K562 (cell line): ENCODE measurements around the gene SOWAHD.

ENCODE experiments used
- CBFB ChIP-seq: sonication (generic); formaldehyde crosslinking; IDR thresholded peaks from 2 replicates; pipeline ENCODE4 v1.4.0; 2020; ENCODE audit warnings: mild to moderate bottlenecking, missing genetic modification reagents
- EZH2 ChIP-seq: IDR thresholded peaks from 2 replicates; pipeline ENCODE4 v1.6.1; 2012; ENCODE audit warnings: low read depth, mild to moderate bottlenecking, inconsistent platforms, low read length, borderline replicate concordance
- FOXK1 ChIP-seq: sonication (generic); formaldehyde crosslinking; IDR thresholded peaks from 2 replicates; pipeline ENCODE4 v1.8.0; 2022; ENCODE audit warnings: missing genetic modification reagents, mild to moderate bottlenecking, borderline replicate concordance
- JUN ChIP-seq, 2 experiments: sonication (generic) in 1 of 2; formaldehyde crosslinking in 1 of 2; IDR thresholded peaks; 2 replicates each; pipeline versions ENCODE4 v1.6.1 to v1.8.0; 2012 to 2022; ENCODE audit warnings: borderline replicate concordance in 2 of 2, mild to moderate bottlenecking in 2 of 2, improper control_type of control experiment in 1 of 2, low read depth in 1 of 2, low read length in 1 of 2, missing genetic modification reagents in 1 of 2
- LEF1 ChIP-seq: fragments of 450-650 bp; IDR thresholded peaks from 2 replicates; pipeline ENCODE4 v1.6.1; 2016; ENCODE audit warnings: mild to moderate bottlenecking
- NR3C1 ChIP-seq: sonication (generic); formaldehyde crosslinking; IDR thresholded peaks from 2 replicates; pipeline ENCODE4 v1.8.1; 2022; ENCODE audit warnings: missing genetic modification reagents
- REST ChIP-seq, 2 experiments: fragments of 450-650 bp; formaldehyde crosslinking in 1 of 2; IDR thresholded peaks; 2 replicates each; pipeline versions ENCODE4 v1.4.0 to v1.6.1; 2014 to 2020; ENCODE audit warnings: mild to moderate bottlenecking in 2 of 2, borderline replicate concordance in 1 of 2, low read depth in 1 of 2
- SMC3 ChIP-seq: conservative IDR thresholded peaks from 2 replicates; pipeline ENCODE4 v1.6.1; 2011; ENCODE audit warnings: low read depth, low read length, improper control_type of control experiment; ENCODE audit not compliant: insufficient read depth
- TF ChIP-seq, protein P1 (sequence below), 3 experiments: IDR thresholded peaks in 2 of 3; conservative IDR thresholded peaks in 1 of 3; 2 replicates each; pipeline ENCODE4 v1.5.1; 2011 to 2012; ENCODE audit warnings: low read length in 3 of 3, mild to moderate bottlenecking in 3 of 3, control low read depth in 2 of 3, improper control_type of control experiment in 1 of 3, inconsistent platforms in 1 of 3, low read depth in 1 of 3, mixed read lengths in 1 of 3, moderate library complexity in 1 of 3; ENCODE audit not compliant: insufficient read depth in 2 of 3
- TF ChIP-seq, protein P2 (sequence below): fragments of 450-650 bp; IDR thresholded peaks from 2 replicates; pipeline ENCODE4 v1.7.1; 2018; ENCODE audit warnings: mild to moderate bottlenecking, low read depth; ENCODE audit not compliant: partially characterized antibody

- no peak for TF ChIP-seq SMC3
- TF ChIP-seq, protein P1, sequence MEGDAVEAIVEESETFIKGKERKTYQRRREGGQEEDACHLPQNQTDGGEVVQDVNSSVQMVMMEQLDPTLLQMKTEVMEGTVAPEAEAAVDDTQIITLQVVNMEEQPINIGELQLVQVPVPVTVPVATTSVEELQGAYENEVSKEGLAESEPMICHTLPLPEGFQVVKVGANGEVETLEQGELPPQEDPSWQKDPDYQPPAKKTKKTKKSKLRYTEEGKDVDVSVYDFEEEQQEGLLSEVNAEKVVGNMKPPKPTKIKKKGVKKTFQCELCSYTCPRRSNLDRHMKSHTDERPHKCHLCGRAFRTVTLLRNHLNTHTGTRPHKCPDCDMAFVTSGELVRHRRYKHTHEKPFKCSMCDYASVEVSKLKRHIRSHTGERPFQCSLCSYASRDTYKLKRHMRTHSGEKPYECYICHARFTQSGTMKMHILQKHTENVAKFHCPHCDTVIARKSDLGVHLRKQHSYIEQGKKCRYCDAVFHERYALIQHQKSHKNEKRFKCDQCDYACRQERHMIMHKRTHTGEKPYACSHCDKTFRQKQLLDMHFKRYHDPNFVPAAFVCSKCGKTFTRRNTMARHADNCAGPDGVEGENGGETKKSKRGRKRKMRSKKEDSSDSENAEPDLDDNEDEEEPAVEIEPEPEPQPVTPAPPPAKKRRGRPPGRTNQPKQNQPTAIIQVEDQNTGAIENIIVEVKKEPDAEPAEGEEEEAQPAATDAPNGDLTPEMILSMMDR (IDR thresholded peaks at IDR 0.05 in 2 of 3, conservative IDR thresholded peaks at IDR 0.05 in 1 of 3; ENCODE audit: insufficient read depth in 2 of 3, low read depth in 1 of 3, low read length in 3 of 3): no peak
- TF ChIP-seq FOXK1 (CRISPR knock-in tag): no peak
- TF ChIP-seq NR3C1 (CRISPR knock-in tag): no peak
- TF ChIP-seq, protein P2, sequence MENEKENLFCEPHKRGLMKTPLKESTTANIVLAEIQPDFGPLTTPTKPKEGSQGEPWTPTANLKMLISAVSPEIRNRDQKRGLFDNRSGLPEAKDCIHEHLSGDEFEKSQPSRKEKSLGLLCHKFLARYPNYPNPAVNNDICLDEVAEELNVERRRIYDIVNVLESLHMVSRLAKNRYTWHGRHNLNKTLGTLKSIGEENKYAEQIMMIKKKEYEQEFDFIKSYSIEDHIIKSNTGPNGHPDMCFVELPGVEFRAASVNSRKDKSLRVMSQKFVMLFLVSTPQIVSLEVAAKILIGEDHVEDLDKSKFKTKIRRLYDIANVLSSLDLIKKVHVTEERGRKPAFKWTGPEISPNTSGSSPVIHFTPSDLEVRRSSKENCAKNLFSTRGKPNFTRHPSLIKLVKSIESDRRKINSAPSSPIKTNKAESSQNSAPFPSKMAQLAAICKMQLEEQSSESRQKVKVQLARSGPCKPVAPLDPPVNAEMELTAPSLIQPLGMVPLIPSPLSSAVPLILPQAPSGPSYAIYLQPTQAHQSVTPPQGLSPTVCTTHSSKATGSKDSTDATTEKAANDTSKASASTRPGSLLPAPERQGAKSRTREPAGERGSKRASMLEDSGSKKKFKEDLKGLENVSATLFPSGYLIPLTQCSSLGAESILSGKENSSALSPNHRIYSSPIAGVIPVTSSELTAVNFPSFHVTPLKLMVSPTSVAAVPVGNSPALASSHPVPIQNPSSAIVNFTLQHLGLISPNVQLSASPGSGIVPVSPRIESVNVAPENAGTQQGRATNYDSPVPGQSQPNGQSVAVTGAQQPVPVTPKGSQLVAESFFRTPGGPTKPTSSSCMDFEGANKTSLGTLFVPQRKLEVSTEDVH: no peak
- no peak for TF ChIP-seq REST (IDR thresholded peaks at IDR 0.05; ENCODE audit: borderline replicate concordance)
- no peak for TF ChIP-seq REST (CRISPR knock-in tag; IDR thresholded peaks at IDR 0.05; ENCODE audit: low read depth)
- TF ChIP-seq CBFB (CRISPR knock-in tag): no peak
- TF ChIP-seq EZH2: no peak
- no peak for TF ChIP-seq LEF1
- TF ChIP-seq JUN (IDR thresholded peaks at IDR 0.05; ENCODE audit: borderline replicate concordance, low read depth, low read length): no peak
- no peak for TF ChIP-seq JUN (CRISPR knock-in tag; IDR thresholded peaks at IDR 0.05; ENCODE audit: borderline replicate concordance)
Measured at GRCh38 chrX:119753001-119753400, 5.4 kb upstream of the SOWAHD start.
